DOHH2 (cell line): ENCODE results near the gene NAV2.

Experiments used
- CTCF ChIP-seq: fragments of 200-600 bp; sonication (generic); IDR thresholded peaks from one replicate; pipeline ENCODE4 v1.5.1; 2014; ENCODE audit warnings: antibody characterized with exemption, mild to moderate bottlenecking, low read depth, low read length; ENCODE audit not compliant: poor library complexity, severe bottlenecking
- EZH2phosphoT487 ChIP-seq: fragments of 200-600 bp; sonication (generic); IDR thresholded peaks from 2 replicates; pipeline ENCODE4 v1.6.1; 2017; ENCODE audit warnings: borderline replicate concordance, mild to moderate bottlenecking, antibody characterized with exemption, low read length, moderate library complexity, mixed read lengths

- no peak for TF ChIP-seq CTCF
- no peak for TF ChIP-seq EZH2phosphoT487
Observed at GRCh38 chr11:19868871-19869270, 156.2 kb downstream of the NAV2 start.
